KG1 (cell line): ENCODE results near the gene PI4KA.
"Not testable (repeated sequence)": the region's sequence is repeated elsewhere in the genome, so short reads cannot be mapped to it uniquely, and the experiment has no call there.

Experiments
- DNase-seq: peaks from one replicate; lab custom pipeline; 2025; lab: John Stamatoyannopoulos, UW

The PI4KA gene

GRCh38 chr22:20847318-20847822 is 11.2 kb downstream of the PI4KA start:
- DNase-seq = no peak

- no peak for DNase-seq
These were observed 14.3 kb downstream of the PI4KA start for GRCh38 chr22:20844055-20845037.

- no peak for DNase-seq
These were observed 15.1 kb downstream of the PI4KA start for GRCh38 chr22:20843501-20843900.

- no peak for DNase-seq
These were observed 17.8 kb downstream of the PI4KA start for GRCh38 chr22:20840646-20841371.

GRCh38 chr22:20839837-20840645 is 18.6 kb downstream of the PI4KA start:
- no peak for DNase-seq

GRCh38 chr22:20839354-20839753 is 19.3 kb downstream of the PI4KA start:
- not testable (repeated sequence) for DNase-seq

- no peak for DNase-seq
These were observed 21.4 kb downstream of the PI4KA start for GRCh38 chr22:20836987-20837823.

- no peak for DNase-seq
These were observed 23.9 kb downstream of the PI4KA start for GRCh38 chr22:20834725-20835124.

GRCh38 chr22:20834206-20834605 is 24.4 kb downstream of the PI4KA start:
- no peak for DNase-seq

GRCh38 chr22:20833225-20833665 is 25.4 kb downstream of the PI4KA start:
- DNase-seq = no peak

GRCh38 chr22:20829491-20830134 is 29.0 kb downstream of the PI4KA start:
- no peak for DNase-seq

- DNase-seq = not testable (repeated sequence)
These were observed 32.0 kb downstream of the PI4KA start for GRCh38 chr22:20826373-20827152.

GRCh38 chr22:20825624-20826023 is 33.0 kb downstream of the PI4KA start:
- no peak for DNase-seq

GRCh38 chr22:20825216-20825615 is 33.4 kb downstream of the PI4KA start:
- DNase-seq = not testable (repeated sequence)

GRCh38 chr22:20823264-20823663 is 35.3 kb downstream of the PI4KA start:
- DNase-seq = no peak

- DNase-seq = no peak
These were observed 36.4 kb downstream of the PI4KA start for GRCh38 chr22:20822240-20822639.

- DNase-seq = not testable (repeated sequence)
These were observed 36.8 kb downstream of the PI4KA start for GRCh38 chr22:20821717-20822239.

GRCh38 chr22:20819471-20819870 is 39.1 kb downstream of the PI4KA start:
- no peak for DNase-seq

- DNase-seq = no peak
These were observed 40.1 kb downstream of the PI4KA start for GRCh38 chr22:20818471-20818870.
